Thoracic aorta (tissue), 2 donors: ENCODE measurements around the gene SLC13A4. TPM values are rescaled to one million over a fixed set of nuclear protein-coding genes. Genes with fewer than 3 reads are reported as not detected.
"Not testable (repeated sequence)": the region's sequence is repeated elsewhere in the genome, so short reads cannot be mapped to it uniquely, and the experiment has no call there.

Source experiments
- ATAC-seq: fragments of 150-250 bp; one replicate; pipeline ENCODE4 v1.8.0; 2017; ENCODE audit warnings: low read depth; ENCODE audit not compliant: insufficient number of reproducible peaks, low FRiP score
- DNase-seq: peaks from one replicate; pipeline ENCODE4 v3.0.0-alpha.2; 2020; ENCODE audit warnings: low spot score
- H3K27ac ChIP-seq, 2 donors: fragments of 200-600 bp; sonication (generic); 1 replicate in 1 of 2; 2 replicates in 1 of 2; pipeline ENCODE4 v1.5.1; 2016; ENCODE audit warnings: mild to moderate bottlenecking in 2 of 2, moderate library complexity in 2 of 2
- H3K27me3 ChIP-seq: fragments of 200-600 bp; sonication (generic); replicated peaks from 2 replicates; pipeline ENCODE4 v1.6.0; 2016; ENCODE audit warnings: mild to moderate bottlenecking; ENCODE audit not compliant: insufficient read depth
- H3K36me3 ChIP-seq: fragments of 200-600 bp; sonication (generic); one replicate; pipeline ENCODE4 v1.5.1; 2016
- H3K4me1 ChIP-seq, 2 donors: fragments of 200-600 bp; sonication (generic); 1 replicate in 1 of 2; 2 replicates in 1 of 2; pipeline versions ENCODE4 v1.5.1 to v1.6.0; 2016; ENCODE audit warnings: low read depth in 2 of 2, mild to moderate bottlenecking in 1 of 2; ENCODE audit not compliant: control insufficient read depth in 1 of 2
- H3K4me3 ChIP-seq: fragments of 200-600 bp; sonication (generic); 2 replicates; pipeline ENCODE4 v1.5.1; 2016; ENCODE audit warnings: mild to moderate bottlenecking
- H3K9me3 ChIP-seq: fragments of 200-600 bp; sonication (generic); 2 replicates; pipeline ENCODE4 v1.5.1; 2016
- total RNA-seq, 2 donors: library from RNA; depleted of rRNA; stranded (reverse); fragments of >200 nt; gene quantifications; one replicate each; pipeline versions ENCODE4 v1.1.0 to v1.2.3, GENCODE V29; 2016
- TF ChIP-seq, protein P1 (sequence below): fragments of 200-600 bp; sonication (generic); IDR thresholded peaks from one replicate; pipeline ENCODE4 v1.5.1; 2019; ENCODE audit warnings: antibody characterized with exemption

SLC13A4 gene
- total RNA-seq, 2 donors from 2014 or later, result 2.0 to 2.1 TPM

DNA sequence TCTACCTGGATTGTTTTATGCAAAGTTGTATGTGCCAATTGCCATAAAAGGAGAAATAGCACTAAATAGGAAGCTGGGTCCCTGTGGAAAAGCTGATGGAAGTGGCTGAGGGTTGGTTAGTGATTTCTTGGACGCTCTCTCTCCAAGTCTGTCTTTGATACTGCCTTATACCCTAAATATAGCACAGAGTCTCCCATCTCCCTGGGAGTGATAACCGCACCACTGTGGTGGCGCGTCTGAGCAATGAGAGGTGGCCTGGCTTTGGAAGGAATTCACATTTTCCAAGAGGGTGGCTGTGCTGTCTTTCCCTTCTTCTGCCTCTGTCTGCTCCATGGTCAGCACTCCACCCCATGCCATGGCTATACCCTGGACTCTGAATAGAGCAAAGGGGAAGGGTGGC lies 34.4 kb downstream of the SLC13A4 start:
- no peak for ATAC-seq
- Histone ChIP-seq H3K36me3 (peaks cover 14% of the 10 kb centered on the region), H3K4me1 (peaks cover 0 to 7% of the 10 kb centered on the region in 2 donors), H3K27me3 (no peaks in the 10 kb centered on the region), H3K4me3 (no peak overlapping the region), H3K9me3 (no peaks in the 10 kb centered on the region), H3K27ac (no peak overlapping the region)
- TF ChIP-seq, protein P1, sequence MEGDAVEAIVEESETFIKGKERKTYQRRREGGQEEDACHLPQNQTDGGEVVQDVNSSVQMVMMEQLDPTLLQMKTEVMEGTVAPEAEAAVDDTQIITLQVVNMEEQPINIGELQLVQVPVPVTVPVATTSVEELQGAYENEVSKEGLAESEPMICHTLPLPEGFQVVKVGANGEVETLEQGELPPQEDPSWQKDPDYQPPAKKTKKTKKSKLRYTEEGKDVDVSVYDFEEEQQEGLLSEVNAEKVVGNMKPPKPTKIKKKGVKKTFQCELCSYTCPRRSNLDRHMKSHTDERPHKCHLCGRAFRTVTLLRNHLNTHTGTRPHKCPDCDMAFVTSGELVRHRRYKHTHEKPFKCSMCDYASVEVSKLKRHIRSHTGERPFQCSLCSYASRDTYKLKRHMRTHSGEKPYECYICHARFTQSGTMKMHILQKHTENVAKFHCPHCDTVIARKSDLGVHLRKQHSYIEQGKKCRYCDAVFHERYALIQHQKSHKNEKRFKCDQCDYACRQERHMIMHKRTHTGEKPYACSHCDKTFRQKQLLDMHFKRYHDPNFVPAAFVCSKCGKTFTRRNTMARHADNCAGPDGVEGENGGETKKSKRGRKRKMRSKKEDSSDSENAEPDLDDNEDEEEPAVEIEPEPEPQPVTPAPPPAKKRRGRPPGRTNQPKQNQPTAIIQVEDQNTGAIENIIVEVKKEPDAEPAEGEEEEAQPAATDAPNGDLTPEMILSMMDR, result no peak
- DNase-seq, result no peak

DNA sequence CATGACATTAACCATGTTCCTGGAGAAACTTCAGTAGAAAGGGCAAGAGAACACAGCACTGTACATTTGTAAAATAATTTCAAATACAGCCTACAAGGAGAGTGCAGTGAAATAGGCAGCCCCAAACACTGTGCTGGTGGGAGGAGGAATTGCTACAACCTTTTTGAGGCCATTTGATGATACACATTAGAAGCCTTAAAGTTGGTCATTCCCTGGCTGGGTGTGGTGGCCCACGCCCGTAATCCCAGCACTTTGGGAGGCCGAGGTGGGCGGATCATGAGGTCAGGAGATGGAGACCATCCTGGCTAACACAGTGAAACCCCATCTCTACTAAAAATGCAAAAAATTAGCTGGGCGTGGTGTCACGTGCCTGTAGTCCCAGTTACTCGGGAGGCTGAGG lies 35.4 kb downstream of the SLC13A4 start:
- H3K9me3 ChIP-seq, H3K27ac ChIP-seq, DNase-seq, H3K4me1 ChIP-seq, H3K4me3 ChIP-seq, ATAC-seq, H3K27me3 ChIP-seq: not testable (repeated sequence)
- peaks cover 14% of the 10 kb centered on the region for H3K36me3 ChIP-seq

DNA sequence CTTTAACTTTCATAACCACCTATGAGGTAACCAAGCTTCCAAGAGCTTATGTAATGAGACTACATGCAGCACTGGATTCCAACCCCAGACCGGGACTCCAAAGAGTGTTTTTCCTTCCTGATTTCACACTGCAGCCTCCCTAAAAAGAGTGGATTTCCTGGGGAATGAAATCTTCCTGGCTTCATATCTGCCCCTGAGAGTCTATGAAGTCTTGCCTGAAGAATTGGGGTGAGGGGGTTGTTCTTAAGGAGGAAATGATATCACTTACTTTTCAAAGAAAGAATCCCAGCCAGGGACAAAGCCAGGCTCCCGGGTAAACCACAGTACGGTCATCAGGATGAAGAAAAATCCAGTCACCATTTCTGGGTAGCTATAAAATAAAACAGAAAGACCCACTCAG lies 35.9 kb downstream of the SLC13A4 start:
- Histone ChIP-seq H3K4me1 (peaks cover 0 to 3% of the 10 kb centered on the region in 2 donors), H3K9me3 (no peaks in the 10 kb centered on the region), H3K36me3 (peaks cover 14% of the 10 kb centered on the region), H3K4me3 (no peak overlapping the region), H3K27ac (no peak overlapping the region), H3K27me3 (no peaks in the 10 kb centered on the region)
- DNase-seq (no peak), ATAC-seq (no peak)
- TF ChIP-seq, protein P1, result no peak

DNA sequence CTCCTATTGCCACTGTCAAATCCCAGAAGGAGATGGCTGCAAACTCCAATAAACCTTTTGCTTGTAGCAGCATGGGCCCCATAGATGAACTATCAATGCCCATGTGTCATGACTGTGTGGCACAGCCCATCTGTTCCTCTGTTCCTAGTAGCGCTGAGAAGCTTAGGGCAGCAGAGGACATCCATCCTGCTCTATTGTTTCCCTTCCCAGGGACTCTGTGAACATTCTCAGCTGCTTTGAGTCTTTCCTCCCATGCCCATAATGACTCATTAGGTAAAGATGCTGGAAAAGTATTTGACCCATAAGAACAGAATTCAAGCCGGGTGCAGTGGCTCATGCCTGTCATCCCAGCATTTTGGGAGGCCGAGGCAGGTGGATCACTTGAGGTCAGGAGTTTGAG lies 37.4 kb downstream of the SLC13A4 start:
- Histone ChIP-seq H3K36me3 (peaks cover 14% of the 10 kb centered on the region), H3K27ac (no peak overlapping the region), H3K4me1 (no peaks in the 10 kb centered on the region), H3K27me3 (no peaks in the 10 kb centered on the region), H3K9me3 (no peaks in the 10 kb centered on the region), H3K4me3 (no peak overlapping the region)
- no peak for ATAC-seq
- TF ChIP-seq, protein P1, result no peak
- DNase-seq, result no peak

DNA sequence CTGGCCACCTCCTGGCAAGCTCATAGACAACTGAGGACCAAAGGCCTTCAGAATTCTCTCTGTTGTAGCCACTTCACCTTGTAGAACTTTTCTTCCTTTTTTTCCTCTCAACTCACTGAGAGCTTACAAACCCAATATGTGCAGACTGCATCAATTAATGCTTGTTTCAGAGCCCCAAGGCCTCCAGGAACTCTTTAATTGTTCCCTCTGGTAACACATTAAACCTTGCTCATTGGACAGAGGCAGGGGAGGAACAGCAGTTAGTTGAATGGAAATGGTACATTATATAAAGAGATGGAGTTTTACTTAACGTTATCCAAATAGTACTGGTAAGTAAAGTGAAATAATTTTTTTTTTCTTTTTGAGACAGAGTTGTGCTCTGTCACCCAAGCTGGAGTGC lies 40.5 kb downstream of the SLC13A4 start:
- ATAC-seq (no peak), DNase-seq (no peak)
- Histone ChIP-seq H3K36me3 (peaks cover 6% of the 10 kb centered on the region), H3K27me3 (no peaks in the 10 kb centered on the region), H3K4me1 (peaks cover 5 to 24% of the 10 kb centered on the region in 2 donors), H3K27ac (no peak overlapping the region), H3K9me3 (no peaks in the 10 kb centered on the region), H3K4me3 (no peak overlapping the region)
- TF ChIP-seq, protein P1, result no peak
